HepG2 (cell line): ENCODE results near the gene SYMPK. TPM values are rescaled to one million over a fixed set of nuclear protein-coding genes. Genes with fewer than 3 reads are reported as not detected.

ENCODE experiments used
- BRD4 ChIP-seq: sonication (generic); formaldehyde crosslinking; IDR thresholded peaks from 2 replicates; pipeline ENCODE4 v1.4.0; 2020; ENCODE audit warnings: missing genetic modification reagents
- DPF2 ChIP-seq: sonication (generic); formaldehyde crosslinking; IDR thresholded peaks from 2 replicates; pipeline ENCODE4 v1.4.0; 2020; ENCODE audit warnings: mild to moderate bottlenecking, low read depth, missing genetic modification reagents, borderline replicate concordance
- EP300 ChIP-seq, 3 experiments: sonication (generic) in 1 of 3; formaldehyde crosslinking in 1 of 3; IDR thresholded peaks; 2 replicates each; pipeline versions ENCODE4 v1.5.1 to v1.6.1; 2011 to 2020; ENCODE audit warnings: low read depth in 2 of 3, low read length in 2 of 3, borderline replicate concordance in 1 of 3, improper control_type of control experiment in 1 of 3, mild to moderate bottlenecking in 1 of 3, missing genetic modification reagents in 1 of 3, moderate library complexity in 1 of 3
- GTF3A ChIP-seq: sonication (generic); formaldehyde crosslinking; conservative IDR thresholded peaks from 2 replicates; pipeline ENCODE4 v1.4.0; 2020; ENCODE audit warnings: mild to moderate bottlenecking, missing genetic modification reagents
- ISX ChIP-seq: sonication (generic); formaldehyde crosslinking; conservative IDR thresholded peaks from 2 replicates; pipeline ENCODE4 v1.5.0; 2020; ENCODE audit warnings: missing genetic modification reagents
- JUNB ChIP-seq: sonication (generic); formaldehyde crosslinking; IDR thresholded peaks from 2 replicates; pipeline ENCODE4 v1.8.0; 2022; ENCODE audit warnings: missing genetic modification reagents, mild to moderate bottlenecking, borderline replicate concordance
- MBD4 ChIP-seq: IDR thresholded peaks from 2 replicates; pipeline ENCODE4 v1.6.1; 2012; ENCODE audit warnings: low read length, inconsistent platforms, borderline replicate concordance
- MIXL1 ChIP-seq: IDR thresholded peaks from 2 replicates; pipeline ENCODE4 v1.6.1; 2016
- NR2F1 ChIP-seq, 2 experiments: fragments of 450-650 bp in 1 of 2; formaldehyde crosslinking in 1 of 2; IDR thresholded peaks; 2 replicates each; pipeline versions ENCODE4 v1.5.0 to v1.6.1; 2016 to 2020; ENCODE audit warnings: mild to moderate bottlenecking in 1 of 2, missing compliant biosample characterization in 1 of 2, missing genetic modification reagents in 1 of 2, moderate library complexity in 1 of 2
- PHB2 ChIP-seq: fragments of 450-650 bp; IDR thresholded peaks from 2 replicates; pipeline ENCODE4 v1.6.1; 2018; ENCODE audit not compliant: partially characterized antibody
- PRPF4 ChIP-seq: fragments of 200-400 bp; formaldehyde crosslinking; IDR thresholded peaks from 2 replicates; pipeline ENCODE4 v1.6.1; 2016; ENCODE audit warnings: low read length, low read depth; ENCODE audit not compliant: poor library complexity, severe bottlenecking
- REL ChIP-seq: sonication (generic); formaldehyde crosslinking; conservative IDR thresholded peaks from 2 replicates; pipeline ENCODE4 v1.8.0; 2022; ENCODE audit warnings: mild to moderate bottlenecking, missing genetic modification reagents, moderate library complexity
- SP140L ChIP-seq: sonication (generic); formaldehyde crosslinking; IDR thresholded peaks from 2 replicates; pipeline ENCODE4 v1.4.0; 2020; ENCODE audit warnings: missing genetic modification reagents, borderline replicate concordance
- STAG1 ChIP-seq: sonication (generic); formaldehyde crosslinking; IDR thresholded peaks from 2 replicates; pipeline ENCODE4 v1.4.0; 2020; ENCODE audit warnings: missing genetic modification reagents
- ZBTB42 ChIP-seq: sonication (generic); formaldehyde crosslinking; IDR thresholded peaks from 2 replicates; pipeline ENCODE4 v1.5.0; 2020; ENCODE audit warnings: mild to moderate bottlenecking, missing genetic modification reagents
- ZFP82 ChIP-seq: sonication (generic); formaldehyde crosslinking; IDR thresholded peaks from 2 replicates; pipeline ENCODE4 v1.5.1; 2020; ENCODE audit warnings: mild to moderate bottlenecking, missing genetic modification reagents, borderline replicate concordance
- ZNF180 ChIP-seq: sonication (generic); formaldehyde crosslinking; IDR thresholded peaks from 2 replicates; pipeline ENCODE4 v1.4.0; 2020; ENCODE audit warnings: low read depth, missing genetic modification reagents, borderline replicate concordance
- ZNF207 ChIP-seq: fragments of 450-650 bp; IDR thresholded peaks from 2 replicates; pipeline ENCODE4 v1.6.1; 2016; ENCODE audit warnings: antibody characterized with exemption, borderline replicate concordance
- ZNF44 ChIP-seq: sonication (generic); formaldehyde crosslinking; IDR thresholded peaks from 2 replicates; pipeline ENCODE4 v1.5.1; 2020; ENCODE audit warnings: mild to moderate bottlenecking, missing genetic modification reagents
- ZNF543 ChIP-seq: sonication (generic); formaldehyde crosslinking; IDR thresholded peaks from 2 replicates; pipeline ENCODE4 v1.4.0; 2020; ENCODE audit warnings: mild to moderate bottlenecking, missing genetic modification reagents
- ZNF556 ChIP-seq: sonication (generic); formaldehyde crosslinking; IDR thresholded peaks from 2 replicates; pipeline ENCODE4 v1.4.0; 2020; ENCODE audit warnings: mild to moderate bottlenecking, missing genetic modification reagents, borderline replicate concordance
- ZNF644 ChIP-seq: IDR thresholded peaks from 2 replicates; pipeline ENCODE4 v1.6.1; 2016; ENCODE audit warnings: low read depth
- ZNF850 ChIP-seq: sonication (generic); formaldehyde crosslinking; conservative IDR thresholded peaks from 2 replicates; pipeline ENCODE4 v1.9.0; 2021; ENCODE audit warnings: mild to moderate bottlenecking, missing genetic modification reagents
- polyA plus RNA-seq, 8 experiments: library from polyadenylated mRNA; depleted of rRNA in 3 of 8; stranded (reverse) in 7 of 8; unstranded in 1 of 8; fragments of >200 nt; fragmentation: Illumina TruSeq in 4 of 8; extraction: Trizol in 4 of 8; gene quantifications; 2 replicates each; pipeline versions ENCODE4 v1.2.1 to v1.2.3, GENCODE V29; 2011 to 2016; ENCODE audit warnings: low read depth in 4 of 8, missing spikeins in 1 of 8, mixed read lengths in 1 of 8; ENCODE audit not compliant: insufficient read depth in 1 of 8
- total RNA-seq, 5 experiments: library from RNA; depleted of rRNA; stranded (reverse); fragments of >200 nt; fragmentation: Illumina TruSeq; extraction: Trizol; gene quantifications; 2 replicates each; pipeline ENCODE4 v1.2.3, GENCODE V29; 2016; ENCODE audit warnings: low read depth in 1 of 5
- TF ChIP-seq, protein P1 (sequence below): sonication (generic); formaldehyde crosslinking; IDR thresholded peaks from 2 replicates; pipeline ENCODE4 v1.5.0; 2020; ENCODE audit warnings: missing genetic modification reagents
- TF ChIP-seq, protein P2 (sequence below): sonication (generic); formaldehyde crosslinking; IDR thresholded peaks from 2 replicates; pipeline ENCODE4 v1.4.0; 2020; ENCODE audit warnings: missing genetic modification reagents
- TF ChIP-seq, protein P3 (sequence below): sonication (generic); formaldehyde crosslinking; IDR thresholded peaks from 2 replicates; pipeline ENCODE4 v1.4.0; 2020; ENCODE audit warnings: mild to moderate bottlenecking, missing genetic modification reagents

SYMPK gene
- total and polyA plus RNA-seq, 2 of the 13 experiments (the other 11 are each of a cell fraction or from before 2014, with no cell fraction given), result 21.9 to 55.7 TPM

DNA sequence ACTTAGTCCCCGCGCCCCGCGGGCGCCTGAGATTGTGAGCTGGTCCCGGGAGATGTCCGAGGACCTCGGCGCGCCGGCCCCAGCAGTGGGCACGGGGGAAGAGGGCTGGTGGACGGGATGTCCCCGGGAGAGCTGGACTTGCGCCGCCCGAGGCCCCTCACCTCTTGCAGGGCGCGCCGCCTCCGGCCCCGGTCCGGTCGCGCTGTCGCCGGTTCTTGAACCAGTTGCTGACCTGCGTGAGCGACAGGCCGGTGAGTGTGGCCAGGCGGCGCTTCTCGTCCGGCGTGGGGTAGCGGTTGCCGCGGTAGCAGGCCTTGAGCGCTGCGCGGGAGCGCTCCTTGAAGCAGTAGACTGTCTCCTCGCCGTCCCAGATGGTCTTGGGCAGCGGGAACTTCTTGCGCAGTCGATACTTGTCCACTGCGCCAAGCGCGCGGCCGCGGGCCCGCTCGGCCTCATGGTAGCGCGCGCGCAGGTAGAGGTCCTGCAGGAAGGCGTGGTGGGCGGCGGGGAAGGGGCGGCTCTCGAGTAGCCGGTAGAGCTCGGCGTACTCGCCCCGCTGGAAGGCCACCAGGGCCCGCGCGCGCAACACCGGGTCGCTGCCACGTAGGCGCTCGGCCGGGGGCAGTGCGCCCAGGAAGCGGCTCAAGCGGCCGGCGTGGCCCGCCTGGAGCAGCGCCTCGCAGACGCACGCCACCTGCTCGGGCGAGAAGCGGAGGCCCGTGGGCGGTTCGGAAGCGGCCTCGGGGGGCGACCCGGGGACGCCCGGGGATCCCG, 94.9 kb downstream of the SYMPK start (continued):
- TF ChIP-seq, protein P1, sequence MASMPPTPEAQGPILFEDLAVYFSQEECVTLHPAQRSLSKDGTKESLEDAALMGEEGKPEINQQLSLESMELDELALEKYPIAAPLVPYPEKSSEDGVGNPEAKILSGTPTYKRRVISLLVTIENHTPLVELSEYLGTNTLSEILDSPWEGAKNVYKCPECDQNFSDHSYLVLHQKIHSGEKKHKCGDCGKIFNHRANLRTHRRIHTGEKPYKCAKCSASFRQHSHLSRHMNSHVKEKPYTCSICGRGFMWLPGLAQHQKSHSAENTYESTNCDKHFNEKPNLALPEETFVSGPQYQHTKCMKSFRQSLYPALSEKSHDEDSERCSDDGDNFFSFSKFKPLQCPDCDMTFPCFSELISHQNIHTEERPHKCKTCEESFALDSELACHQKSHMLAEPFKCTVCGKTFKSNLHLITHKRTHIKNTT, result no peak
- TF ChIP-seq SP140L (CRISPR knock-in tag), result no peak
- TF ChIP-seq REL, result no peak
- TF ChIP-seq EP300 (IDR thresholded peaks at IDR 0.05; ENCODE audit: low read depth in 2 of 2, low read length in 2 of 2), result no peak
- TF ChIP-seq EP300 (CRISPR knock-in tag; IDR thresholded peaks at IDR 0.05; ENCODE audit: borderline replicate concordance), result no peak
- no peak for TF ChIP-seq GTF3A (CRISPR knock-in tag)
- TF ChIP-seq, protein P2, sequence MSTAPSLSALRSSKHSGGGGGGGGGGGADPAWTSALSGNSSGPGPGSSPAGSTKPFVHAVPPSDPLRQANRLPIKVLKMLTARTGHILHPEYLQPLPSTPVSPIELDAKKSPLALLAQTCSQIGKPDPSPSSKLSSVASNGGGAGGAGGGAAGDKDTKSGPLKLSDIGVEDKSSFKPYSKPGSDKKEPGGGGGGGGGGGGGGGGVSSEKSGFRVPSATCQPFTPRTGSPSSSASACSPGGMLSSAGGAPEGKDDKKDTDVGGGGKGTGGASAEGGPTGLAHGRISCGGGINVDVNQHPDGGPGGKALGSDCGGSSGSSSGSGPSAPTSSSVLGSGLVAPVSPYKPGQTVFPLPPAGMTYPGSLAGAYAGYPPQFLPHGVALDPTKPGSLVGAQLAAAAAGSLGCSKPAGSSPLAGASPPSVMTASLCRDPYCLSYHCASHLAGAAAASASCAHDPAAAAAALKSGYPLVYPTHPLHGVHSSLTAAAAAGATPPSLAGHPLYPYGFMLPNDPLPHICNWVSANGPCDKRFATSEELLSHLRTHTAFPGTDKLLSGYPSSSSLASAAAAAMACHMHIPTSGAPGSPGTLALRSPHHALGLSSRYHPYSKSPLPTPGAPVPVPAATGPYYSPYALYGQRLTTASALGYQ (CRISPR knock-in tag), result peak; percentile 37; the same call in 1 of the 2 replicates
- TF ChIP-seq PHB2, result no peak
- no peak for TF ChIP-seq JUNB (CRISPR knock-in tag)
- TF ChIP-seq PRPF4, result no peak
- TF ChIP-seq ZBTB42, result 0 out of 2 replicates have a peak, but pooled peaks have one; percentile 55
- TF ChIP-seq NR2F1 (CRISPR knock-in tag; IDR thresholded peaks at IDR 0.05), result no peak
- no peak for TF ChIP-seq MIXL1 (CRISPR knock-in tag)
- no peak for TF ChIP-seq ZNF556 (CRISPR knock-in tag)
- no peak; the same call in 1 of the 2 replicates for TF ChIP-seq ISX (CRISPR knock-in tag)
- peak; percentile 65; the same call in 1 of the 2 replicates for TF ChIP-seq BRD4 (CRISPR knock-in tag)
- TF ChIP-seq ZNF207, result no peak
- no peak for TF ChIP-seq MBD4
- TF ChIP-seq ZNF543 (CRISPR knock-in tag), result no peak
- no peak for TF ChIP-seq ZNF850 (CRISPR knock-in tag)
- TF ChIP-seq, protein P3, sequence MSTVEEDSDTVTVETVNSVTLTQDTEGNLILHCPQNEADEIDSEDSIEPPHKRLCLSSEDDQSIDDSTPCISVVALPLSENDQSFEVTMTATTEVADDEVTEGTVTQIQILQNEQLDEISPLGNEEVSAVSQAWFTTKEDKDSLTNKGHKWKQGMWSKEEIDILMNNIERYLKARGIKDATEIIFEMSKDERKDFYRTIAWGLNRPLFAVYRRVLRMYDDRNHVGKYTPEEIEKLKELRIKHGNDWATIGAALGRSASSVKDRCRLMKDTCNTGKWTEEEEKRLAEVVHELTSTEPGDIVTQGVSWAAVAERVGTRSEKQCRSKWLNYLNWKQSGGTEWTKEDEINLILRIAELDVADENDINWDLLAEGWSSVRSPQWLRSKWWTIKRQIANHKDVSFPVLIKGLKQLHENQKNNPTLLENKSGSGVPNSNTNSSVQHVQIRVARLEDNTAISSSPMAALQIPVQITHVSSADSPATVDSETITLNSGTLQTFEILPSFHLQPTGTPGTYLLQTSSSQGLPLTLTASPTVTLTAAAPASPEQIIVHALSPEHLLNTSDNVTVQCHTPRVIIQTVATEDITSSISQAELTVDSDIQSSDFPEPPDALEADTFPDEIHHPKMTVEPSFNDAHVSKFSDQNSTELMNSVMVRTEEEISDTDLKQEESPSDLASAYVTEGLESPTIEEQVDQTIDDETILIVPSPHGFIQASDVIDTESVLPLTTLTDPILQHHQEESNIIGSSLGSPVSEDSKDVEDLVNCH, result no peak
- no peak for TF ChIP-seq ZNF44 (CRISPR knock-in tag)
- TF ChIP-seq STAG1 (CRISPR knock-in tag), result 0 out of 2 replicates have a peak, but pooled peaks have one; percentile 3
- no peak for TF ChIP-seq DPF2 (CRISPR knock-in tag)
- no peak for TF ChIP-seq ZNF180 (CRISPR knock-in tag)
- TF ChIP-seq ZNF644 (CRISPR knock-in tag), result no peak
- no peak; the same call in 1 of the 2 replicates for TF ChIP-seq ZFP82 (CRISPR knock-in tag)
